ENCODE results near the gene ZIC1.

DNA sequence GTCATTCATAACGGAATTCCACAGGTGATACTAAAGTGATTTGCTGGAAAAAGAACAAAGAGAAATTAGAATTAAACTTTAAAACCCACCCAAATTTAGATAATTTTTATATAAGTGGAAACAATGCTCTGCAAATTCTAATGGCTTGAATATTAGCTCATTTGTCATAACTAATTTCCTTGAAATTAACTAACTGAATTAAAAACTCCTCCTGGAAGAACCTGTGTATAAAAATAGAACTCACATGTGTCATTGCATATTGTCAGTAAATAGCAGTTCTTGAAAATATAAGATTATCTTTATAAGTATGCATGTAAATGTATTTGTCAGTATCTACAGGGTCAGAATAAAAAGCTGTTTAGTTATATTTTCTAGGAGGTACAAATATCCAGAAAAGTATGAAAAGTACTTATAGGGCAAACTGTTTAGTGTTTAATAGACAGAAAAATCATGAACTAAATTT, 16.3 kb downstream of the ZIC1 start:
- TF ChIP-seq POLR2AphosphoS5 (IDR thresholded peaks at IDR 0.05) (no peak), POLR2A (IDR thresholded peaks at IDR 0.05) (no peak)
- TF ChIP-seq, protein P1, sequence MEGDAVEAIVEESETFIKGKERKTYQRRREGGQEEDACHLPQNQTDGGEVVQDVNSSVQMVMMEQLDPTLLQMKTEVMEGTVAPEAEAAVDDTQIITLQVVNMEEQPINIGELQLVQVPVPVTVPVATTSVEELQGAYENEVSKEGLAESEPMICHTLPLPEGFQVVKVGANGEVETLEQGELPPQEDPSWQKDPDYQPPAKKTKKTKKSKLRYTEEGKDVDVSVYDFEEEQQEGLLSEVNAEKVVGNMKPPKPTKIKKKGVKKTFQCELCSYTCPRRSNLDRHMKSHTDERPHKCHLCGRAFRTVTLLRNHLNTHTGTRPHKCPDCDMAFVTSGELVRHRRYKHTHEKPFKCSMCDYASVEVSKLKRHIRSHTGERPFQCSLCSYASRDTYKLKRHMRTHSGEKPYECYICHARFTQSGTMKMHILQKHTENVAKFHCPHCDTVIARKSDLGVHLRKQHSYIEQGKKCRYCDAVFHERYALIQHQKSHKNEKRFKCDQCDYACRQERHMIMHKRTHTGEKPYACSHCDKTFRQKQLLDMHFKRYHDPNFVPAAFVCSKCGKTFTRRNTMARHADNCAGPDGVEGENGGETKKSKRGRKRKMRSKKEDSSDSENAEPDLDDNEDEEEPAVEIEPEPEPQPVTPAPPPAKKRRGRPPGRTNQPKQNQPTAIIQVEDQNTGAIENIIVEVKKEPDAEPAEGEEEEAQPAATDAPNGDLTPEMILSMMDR (IDR thresholded peaks at IDR 0.05) = no peak
